ENCODE data around the gene PRPS1L1. TPM values are rescaled to one million over a fixed set of nuclear protein-coding genes. Genes with fewer than 3 reads are reported as not detected.

PRPS1L1 gene
- total and polyA plus RNA-seq, 2 experiments from 2014 or later = not detected

DNA sequence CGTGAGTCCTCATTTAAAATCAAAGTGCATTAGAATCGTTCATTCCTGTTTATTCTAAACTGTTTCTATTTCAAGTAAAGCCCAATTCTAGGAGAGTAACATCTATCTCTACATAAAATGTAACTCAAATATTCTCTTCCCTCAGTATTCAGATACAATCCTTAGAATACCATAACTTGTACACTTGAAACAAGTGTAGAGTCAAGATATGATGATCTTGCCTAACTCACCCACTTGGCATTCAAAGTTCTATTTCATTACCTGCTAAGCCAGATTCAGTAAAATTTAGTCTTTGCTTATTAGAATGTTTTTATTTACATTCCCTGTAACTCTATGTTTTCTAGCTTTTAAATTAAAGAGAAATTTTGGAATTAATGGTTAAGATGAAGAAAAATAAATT is 31.6 kb downstream of the PRPS1L1 start:
- H3K9me3 ChIP-seq (ENCODE audit: low read depth) = peaks cover 2% of the 10 kb centered on the region
- DNase-seq (ENCODE audit: low read depth in 1 of 2, low spot score in 1 of 2) = no peak
- no peaks in the 10 kb centered on the region for H3K27me3 ChIP-seq
- no peaks in the 10 kb centered on the region for H3K36me3 ChIP-seq
- TF ChIP-seq, protein P1, sequence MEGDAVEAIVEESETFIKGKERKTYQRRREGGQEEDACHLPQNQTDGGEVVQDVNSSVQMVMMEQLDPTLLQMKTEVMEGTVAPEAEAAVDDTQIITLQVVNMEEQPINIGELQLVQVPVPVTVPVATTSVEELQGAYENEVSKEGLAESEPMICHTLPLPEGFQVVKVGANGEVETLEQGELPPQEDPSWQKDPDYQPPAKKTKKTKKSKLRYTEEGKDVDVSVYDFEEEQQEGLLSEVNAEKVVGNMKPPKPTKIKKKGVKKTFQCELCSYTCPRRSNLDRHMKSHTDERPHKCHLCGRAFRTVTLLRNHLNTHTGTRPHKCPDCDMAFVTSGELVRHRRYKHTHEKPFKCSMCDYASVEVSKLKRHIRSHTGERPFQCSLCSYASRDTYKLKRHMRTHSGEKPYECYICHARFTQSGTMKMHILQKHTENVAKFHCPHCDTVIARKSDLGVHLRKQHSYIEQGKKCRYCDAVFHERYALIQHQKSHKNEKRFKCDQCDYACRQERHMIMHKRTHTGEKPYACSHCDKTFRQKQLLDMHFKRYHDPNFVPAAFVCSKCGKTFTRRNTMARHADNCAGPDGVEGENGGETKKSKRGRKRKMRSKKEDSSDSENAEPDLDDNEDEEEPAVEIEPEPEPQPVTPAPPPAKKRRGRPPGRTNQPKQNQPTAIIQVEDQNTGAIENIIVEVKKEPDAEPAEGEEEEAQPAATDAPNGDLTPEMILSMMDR (IDR thresholded peaks at IDR 0.05; ENCODE audit: low read depth, low read length) = no peak
- H3K27ac ChIP-seq = peak overlapping the region; percentile 2
- H3K4me3 ChIP-seq = no peak overlapping the region
- H3K4me1 ChIP-seq (ENCODE audit: low read depth) = peaks cover 26% of the 10 kb centered on the region

GRCh38 chr7:17994079-17994850 is 33.4 kb downstream of the PRPS1L1 start:
- H3K9me3 ChIP-seq (ENCODE audit: low read depth) = peaks cover 2% of the 10 kb centered on the region
- H3K27me3 ChIP-seq = no peaks in the 10 kb centered on the region
- TF ChIP-seq, protein P1 (IDR thresholded peaks at IDR 0.05; ENCODE audit: low read depth, low read length) = no peak
- no peak for DNase-seq (ENCODE audit: low read depth in 1 of 2, low spot score in 1 of 2)
- no peaks in the 10 kb centered on the region for H3K36me3 ChIP-seq
- peaks cover 29% of the 10 kb centered on the region for H3K4me1 ChIP-seq (ENCODE audit: low read depth)
- no peak overlapping the region for H3K4me3 ChIP-seq
- H3K27ac ChIP-seq = no peak overlapping the region

- peaks cover 44% of the 10 kb centered on the region for H3K4me1 ChIP-seq (ENCODE audit: low read depth)
- H3K9me3 ChIP-seq (ENCODE audit: low read depth) = no peaks in the 10 kb centered on the region
- TF ChIP-seq, protein P1 (IDR thresholded peaks at IDR 0.05; ENCODE audit: low read depth, low read length) = peak; percentile 34
- no peaks in the 10 kb centered on the region for H3K36me3 ChIP-seq
- DNase-seq (ENCODE audit: low read depth in 1 of 2, low spot score in 1 of 2) = peak in 1 of 2 donors; percentile 39
- peak overlapping the region; percentile 73 for H3K27ac ChIP-seq
- no peaks in the 10 kb centered on the region for H3K27me3 ChIP-seq
- H3K4me3 ChIP-seq = no peak overlapping the region
Measured at GRCh38 chr7:17991866-17992648, 35.6 kb downstream of the PRPS1L1 start.

DNA sequence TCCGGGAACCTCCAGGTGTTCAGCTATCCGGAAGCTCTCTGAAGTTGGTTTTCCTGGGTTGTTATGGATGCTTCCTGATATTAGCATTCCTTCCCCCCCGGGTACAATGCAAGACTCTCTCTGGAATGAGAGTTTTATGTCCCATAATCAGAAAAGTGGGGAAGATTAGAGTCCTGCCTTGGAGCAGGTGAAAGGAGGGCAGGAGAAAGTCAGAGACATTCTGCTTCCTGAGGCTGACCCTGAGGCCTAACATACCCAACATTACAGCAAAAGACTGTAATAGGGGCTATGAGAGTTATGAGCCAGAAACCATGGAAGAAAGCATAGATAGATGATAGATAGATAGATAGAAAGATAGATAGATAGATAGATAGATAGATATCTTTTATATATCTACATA is 36.9 kb downstream of the PRPS1L1 start:
- Histone ChIP-seq H3K27ac (no peak overlapping the region), H3K9me3 (ENCODE audit: low read depth) (no peaks in the 10 kb centered on the region), H3K27me3 (no peaks in the 10 kb centered on the region), H3K36me3 (no peaks in the 10 kb centered on the region), H3K4me1 (ENCODE audit: low read depth) (peaks cover 37% of the 10 kb centered on the region), H3K4me3 (no peak overlapping the region)
- DNase-seq (ENCODE audit: low read depth in 1 of 2, low spot score in 1 of 2) = no peak
- TF ChIP-seq, protein P1 (IDR thresholded peaks at IDR 0.05; ENCODE audit: low read depth, low read length) = no peak

GRCh38 chr7:17989546-17989945 is 38.1 kb downstream of the PRPS1L1 start:
- no peaks in the 10 kb centered on the region for H3K9me3 ChIP-seq (ENCODE audit: low read depth)
- no peak overlapping the region for H3K4me3 ChIP-seq
- TF ChIP-seq, protein P1 (IDR thresholded peaks at IDR 0.05; ENCODE audit: low read depth, low read length) = no peak
- peak in 1 of 2 donors; percentile 37 for DNase-seq (ENCODE audit: low read depth in 1 of 2, low spot score in 1 of 2)
- no peak overlapping the region for H3K27ac ChIP-seq
- peaks cover 36% of the 10 kb centered on the region for H3K4me1 ChIP-seq (ENCODE audit: low read depth)
- no peaks in the 10 kb centered on the region for H3K27me3 ChIP-seq
- no peaks in the 10 kb centered on the region for H3K36me3 ChIP-seq
